AG09319 (cell line): ENCODE measurements around the gene ADRB2.

Experiments
- DNase-seq: peaks from one replicate; pipeline ENCODE4 v3.0.0-alpha.2; 2010; ENCODE audit warnings: low read depth; ENCODE audit errors: extremely low read depth
- CTCF ChIP-seq: IDR thresholded peaks from 2 replicates; pipeline ENCODE4 v1.5.1; 2011; ENCODE audit warnings: low read depth, mild to moderate bottlenecking, inconsistent platforms, low read length, moderate library complexity

The ADRB2 gene

GRCh38 chr5:148805326-148806290 lies 20.8 kb upstream of the ADRB2 start:
- no peak for DNase-seq
- no peak for TF ChIP-seq CTCF

- DNase-seq = no peak
- TF ChIP-seq CTCF = no peak
Measured at GRCh38 chr5:148806520-148806931, 19.9 kb upstream of the ADRB2 start.

GRCh38 chr5:148807851-148808250 lies 18.6 kb upstream of the ADRB2 start:
- no peak for DNase-seq
- TF ChIP-seq CTCF = no peak

- no peak for DNase-seq
- no peak for TF ChIP-seq CTCF
Measured at GRCh38 chr5:148808864-148809642, 17.4 kb upstream of the ADRB2 start.

GRCh38 chr5:148809781-148810524 lies 16.5 kb upstream of the ADRB2 start:
- TF ChIP-seq CTCF = no peak
- no peak for DNase-seq

- DNase-seq = no peak
- TF ChIP-seq CTCF = no peak
Measured at GRCh38 chr5:148810823-148811222, 15.6 kb upstream of the ADRB2 start.
